MM.1S (cell line): ENCODE measurements around the gene NCOA1.

ENCODE experiments used
- CTCF ChIP-seq: fragments of 300-600 bp; sonication (generic); IDR thresholded peaks from 2 replicates; pipeline ENCODE4 v1.5.1; 2016; ENCODE audit warnings: antibody characterized with exemption, low read length, mixed read lengths
- EZH2 ChIP-seq: fragments of 300-600 bp; sonication (generic); optimal IDR thresholded peaks from 2 replicates; pipeline ENCODE3; 2017; ENCODE audit warnings: low read depth, mild to moderate bottlenecking, antibody characterized with exemption, low read length, mixed read lengths

GRCh38 chr2:24577481-24577880 is 86.4 kb downstream of the NCOA1 start:
- TF ChIP-seq CTCF (no peak), EZH2 (no peak)
